Right atrium auricular region (tissue), 2 donors: Measurements from ENCODE around the gene UBQLNL. TPM values are rescaled to one million over a fixed set of nuclear protein-coding genes. Genes with fewer than 3 reads are reported as not detected.

Experiments
- DNase-seq: peaks from one replicate; pipeline ENCODE4 v3.0.0-alpha.2; 2019; ENCODE audit warnings: low spot score
- H3K27ac ChIP-seq, 2 donors: fragments of 200-600 bp; sonication (generic); 1 replicate in 1 of 2; 2 replicates in 1 of 2; pipeline ENCODE4 v1.5.1; 2016 to 2019
- H3K27me3 ChIP-seq, 2 donors: fragments of 200-600 bp; sonication (generic); one replicate each; pipeline versions ENCODE4 v1.5.1 to v1.6.0; 2017 to 2019
- H3K36me3 ChIP-seq: fragments of 200-600 bp; sonication (generic); one replicate; pipeline ENCODE4 v1.5.1; 2016
- H3K4me1 ChIP-seq, 2 donors: fragments of 200-600 bp; sonication (generic); one replicate each; pipeline versions ENCODE4 v1.5.1 to v1.6.0; 2017 to 2019
- H3K4me3 ChIP-seq, 2 donors: fragments of 200-600 bp; sonication (generic); 1 replicate in 1 of 2; 2 replicates in 1 of 2; pipeline ENCODE4 v1.5.1; 2017 to 2019; ENCODE audit warnings: mild to moderate bottlenecking in 1 of 2, moderate library complexity in 1 of 2
- H3K9me3 ChIP-seq, 2 donors: fragments of 200-600 bp; sonication (generic); one replicate each; pipeline ENCODE4 v1.5.1; 2019
- total RNA-seq, 2 donors: library from RNA; depleted of rRNA; stranded (reverse); fragments of >200 nt; gene quantifications; one replicate each; pipeline ENCODE4 v1.1.0, GENCODE V29; 2016
- TF ChIP-seq, protein P1 (sequence below), 2 donors: fragments of 200-600 bp; sonication (generic); IDR thresholded peaks; one replicate each; pipeline ENCODE4 v1.5.1; 2019; ENCODE audit warnings: antibody characterized with exemption in 2 of 2

The UBQLNL gene
- total RNA-seq, 2 donors from 2014 or later, result 0.30 TPM; not detected in 1

DNA sequence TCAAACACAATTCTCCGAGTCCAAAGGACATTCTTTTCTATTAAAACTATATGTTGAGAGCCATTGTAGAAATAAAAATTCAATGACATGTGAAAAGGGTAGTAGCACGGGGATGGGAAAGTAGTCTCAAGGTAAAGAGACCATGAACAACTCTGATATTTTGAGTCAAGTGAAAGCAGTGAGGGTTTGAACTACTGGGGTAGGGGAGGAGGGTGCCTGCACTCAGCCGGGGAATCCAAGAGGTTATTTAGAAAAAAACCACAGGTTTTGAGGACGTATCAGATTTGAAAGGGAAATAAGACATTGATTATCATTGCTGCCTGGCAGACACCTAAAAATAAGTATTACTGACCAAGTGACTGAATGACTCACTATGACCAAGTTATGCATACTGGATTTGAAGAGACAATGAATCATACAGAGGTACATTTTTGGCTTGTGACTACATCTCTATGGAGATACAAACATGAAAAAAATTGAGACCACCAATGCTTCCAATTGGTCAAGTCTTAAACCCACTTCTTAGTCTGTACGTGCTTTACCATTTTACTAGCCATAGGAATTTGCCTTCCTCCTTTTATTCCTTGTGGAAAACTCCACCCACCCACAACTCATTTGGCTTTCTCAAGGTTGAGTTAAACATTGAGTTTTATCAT lies 34.1 kb upstream of the UBQLNL start:
- no peaks in the 10 kb centered on the region for H3K4me1 ChIP-seq
- no peaks in the 10 kb centered on the region for H3K36me3 ChIP-seq
- H3K9me3 ChIP-seq, result no peaks in the 10 kb centered on the region
- TF ChIP-seq, protein P1, sequence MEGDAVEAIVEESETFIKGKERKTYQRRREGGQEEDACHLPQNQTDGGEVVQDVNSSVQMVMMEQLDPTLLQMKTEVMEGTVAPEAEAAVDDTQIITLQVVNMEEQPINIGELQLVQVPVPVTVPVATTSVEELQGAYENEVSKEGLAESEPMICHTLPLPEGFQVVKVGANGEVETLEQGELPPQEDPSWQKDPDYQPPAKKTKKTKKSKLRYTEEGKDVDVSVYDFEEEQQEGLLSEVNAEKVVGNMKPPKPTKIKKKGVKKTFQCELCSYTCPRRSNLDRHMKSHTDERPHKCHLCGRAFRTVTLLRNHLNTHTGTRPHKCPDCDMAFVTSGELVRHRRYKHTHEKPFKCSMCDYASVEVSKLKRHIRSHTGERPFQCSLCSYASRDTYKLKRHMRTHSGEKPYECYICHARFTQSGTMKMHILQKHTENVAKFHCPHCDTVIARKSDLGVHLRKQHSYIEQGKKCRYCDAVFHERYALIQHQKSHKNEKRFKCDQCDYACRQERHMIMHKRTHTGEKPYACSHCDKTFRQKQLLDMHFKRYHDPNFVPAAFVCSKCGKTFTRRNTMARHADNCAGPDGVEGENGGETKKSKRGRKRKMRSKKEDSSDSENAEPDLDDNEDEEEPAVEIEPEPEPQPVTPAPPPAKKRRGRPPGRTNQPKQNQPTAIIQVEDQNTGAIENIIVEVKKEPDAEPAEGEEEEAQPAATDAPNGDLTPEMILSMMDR (IDR thresholded peaks at IDR 0.05), result no peak
- no peak overlapping the region for H3K4me3 ChIP-seq
- no peak for DNase-seq
- H3K27ac ChIP-seq, result no peak overlapping the region
- no peaks in the 10 kb centered on the region for H3K27me3 ChIP-seq

DNA sequence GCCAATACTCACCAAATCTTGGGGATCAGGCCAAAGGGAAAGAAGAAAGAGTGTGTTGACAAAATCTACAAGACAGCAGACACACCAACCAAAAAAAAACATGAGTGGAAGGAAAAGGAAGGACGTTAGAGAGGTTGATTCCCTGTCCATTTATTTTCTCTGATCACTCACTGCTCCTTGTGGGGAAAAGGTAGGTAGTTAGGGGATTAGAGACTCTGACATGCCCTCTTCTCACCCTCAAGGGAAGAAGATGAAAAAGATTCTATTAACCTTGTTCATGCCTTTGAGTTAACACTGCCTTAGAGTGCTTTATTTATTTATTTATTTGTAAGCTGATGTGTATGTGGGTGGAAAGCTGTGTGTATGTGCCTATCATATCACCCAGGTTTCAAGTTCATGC lies 31.9 kb upstream of the UBQLNL start, which contains the start of gene OR52H1:
Gene OR52H1 (minus strand): TSS at position 101 of the 400 bp plus-strand sequence. CDS start 3,035 bp downstream, outside the sequence.
- Histone ChIP-seq H3K27ac (no peak within 1 kb of the TSS), H3K9me3 (no peaks in the 10 kb centered on the region), H3K4me1 (no peaks in the 10 kb centered on the region), H3K4me3 (no peak within 1 kb of the TSS), H3K27me3 (no peaks in the 10 kb centered on the region), H3K36me3 (no peaks in the 10 kb centered on the region)
- no peak for DNase-seq
- TF ChIP-seq, protein P1 (IDR thresholded peaks at IDR 0.05), result no peak

DNA sequence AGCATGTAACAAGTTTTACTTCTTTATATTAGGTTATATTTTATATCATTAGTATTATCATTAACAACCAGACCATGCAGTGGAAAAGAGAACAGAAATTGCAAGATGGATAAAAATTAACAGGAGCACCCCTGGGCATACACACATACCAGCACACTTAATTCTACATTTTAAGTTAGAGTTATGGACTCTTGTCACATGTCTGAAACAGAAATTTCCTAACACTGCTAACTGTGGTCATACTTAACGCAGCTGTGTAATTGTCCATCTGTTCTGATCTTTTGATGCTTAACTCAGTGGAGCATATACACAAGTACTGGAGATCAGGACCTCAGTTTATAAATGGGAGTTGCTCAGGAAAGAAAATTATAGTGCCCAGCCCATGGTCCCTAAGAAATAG lies 31.5 kb upstream of the UBQLNL start:
- H3K9me3 ChIP-seq, result no peaks in the 10 kb centered on the region
- TF ChIP-seq, protein P1 (IDR thresholded peaks at IDR 0.05), result no peak
- no peak overlapping the region for H3K27ac ChIP-seq
- no peaks in the 10 kb centered on the region for H3K36me3 ChIP-seq
- DNase-seq, result no peak
- H3K4me1 ChIP-seq, result no peaks in the 10 kb centered on the region
- no peaks in the 10 kb centered on the region for H3K27me3 ChIP-seq
- no peak overlapping the region for H3K4me3 ChIP-seq

DNA sequence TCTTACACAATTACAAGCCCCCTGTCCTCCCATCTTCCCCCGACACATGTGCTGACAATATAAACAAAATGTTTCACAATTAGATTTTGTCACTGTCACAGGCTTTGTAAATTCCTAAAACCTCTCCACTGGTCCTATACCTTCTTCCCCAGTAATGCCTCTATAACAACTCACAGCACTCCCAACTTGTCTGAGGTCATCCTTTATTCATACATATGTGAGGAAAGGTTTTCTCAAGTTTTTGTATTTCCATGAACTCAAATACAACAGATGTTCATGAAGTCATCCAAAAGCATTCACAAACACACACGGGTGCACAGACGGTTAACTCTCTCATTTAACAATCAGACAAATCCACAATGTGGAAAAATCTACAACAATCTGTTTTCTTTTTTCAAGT lies 30.0 kb upstream of the UBQLNL start:
- DNase-seq, result no peak
- no peak overlapping the region for H3K27ac ChIP-seq
- H3K27me3 ChIP-seq, result no peaks in the 10 kb centered on the region
- H3K9me3 ChIP-seq, result no peaks in the 10 kb centered on the region
- H3K4me3 ChIP-seq, result no peak overlapping the region
- no peaks in the 10 kb centered on the region for H3K4me1 ChIP-seq
- TF ChIP-seq, protein P1 (IDR thresholded peaks at IDR 0.05), result no peak
- no peaks in the 10 kb centered on the region for H3K36me3 ChIP-seq

DNA sequence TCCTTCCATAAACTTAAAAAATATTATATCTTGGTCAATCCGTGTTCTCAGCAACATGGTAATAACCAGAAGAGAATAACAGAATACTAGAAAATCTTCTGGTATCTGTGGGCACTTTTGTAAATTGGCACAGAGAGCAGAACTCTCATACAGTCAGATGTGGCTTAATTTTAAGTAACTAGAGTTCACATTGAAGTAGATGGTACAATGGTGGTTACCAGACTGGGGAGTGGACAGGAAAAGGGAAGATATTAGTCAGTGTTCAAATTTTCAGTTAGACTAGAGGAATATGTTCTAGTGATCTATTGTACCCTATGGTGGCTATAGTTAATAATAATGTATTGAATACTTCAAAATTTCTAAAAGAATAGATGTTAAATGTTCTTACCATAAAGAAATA lies 24.9 kb upstream of the UBQLNL start:
- Histone ChIP-seq H3K36me3 (no peaks in the 10 kb centered on the region), H3K4me3 (no peak overlapping the region), H3K4me1 (no peaks in the 10 kb centered on the region), H3K27me3 (no peaks in the 10 kb centered on the region), H3K27ac (no peak overlapping the region), H3K9me3 (no peaks in the 10 kb centered on the region)
- no peak for DNase-seq
- TF ChIP-seq, protein P1 (IDR thresholded peaks at IDR 0.05), result no peak

DNA sequence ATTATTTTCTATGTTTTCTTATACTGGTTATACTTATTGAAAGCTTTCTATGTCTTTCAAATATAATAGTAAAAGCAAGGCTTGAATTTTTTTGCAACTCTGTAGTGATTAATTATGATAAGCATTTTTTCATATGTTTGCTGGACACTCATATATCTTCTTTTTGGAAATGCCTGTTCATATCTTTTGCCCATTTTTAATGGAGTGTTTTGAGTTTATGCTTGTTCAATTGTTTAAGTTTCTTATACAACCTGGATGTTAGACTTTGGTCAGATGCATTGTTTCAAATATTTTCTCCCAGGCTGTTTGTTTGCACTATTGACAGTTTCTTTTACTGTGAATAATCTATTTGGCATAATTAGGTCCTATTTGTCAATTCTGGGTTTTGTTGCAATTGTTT lies 20.0 kb upstream of the UBQLNL start:
- H3K4me3 ChIP-seq, result no peak overlapping the region
- H3K27ac ChIP-seq, result no peak overlapping the region
- TF ChIP-seq, protein P1 (IDR thresholded peaks at IDR 0.05), result no peak
- H3K27me3 ChIP-seq, result no peaks in the 10 kb centered on the region
- no peak for DNase-seq
- no peaks in the 10 kb centered on the region for H3K36me3 ChIP-seq
- no peaks in the 10 kb centered on the region for H3K9me3 ChIP-seq
- no peaks in the 10 kb centered on the region for H3K4me1 ChIP-seq
